Keratinocyte (primary cell): ENCODE data around the gene ITIH1.

Experiments
- EZH2 ChIP-seq: IDR thresholded peaks from one replicate; pipeline ENCODE4 v1.6.1; 2012; ENCODE audit warnings: inconsistent platforms, mild to moderate bottlenecking, low read length, moderate library complexity
- TF ChIP-seq, protein P1 (sequence below), 3 experiments: IDR thresholded peaks in 1 of 3; conservative IDR thresholded peaks in 1 of 3; optimal IDR thresholded peaks in 1 of 3; 2 replicates in 2 of 3; 3 replicates in 1 of 3; pipeline versions ENCODE3 to v1.5.1; 2011; ENCODE audit warnings: low read length in 3 of 3, mild to moderate bottlenecking in 3 of 3, moderate library complexity in 2 of 3, control low read depth in 1 of 3, inconsistent platforms in 1 of 3; ENCODE audit not compliant: insufficient read depth in 2 of 3; ENCODE audit errors: extremely low read depth in 1 of 3

DNA sequence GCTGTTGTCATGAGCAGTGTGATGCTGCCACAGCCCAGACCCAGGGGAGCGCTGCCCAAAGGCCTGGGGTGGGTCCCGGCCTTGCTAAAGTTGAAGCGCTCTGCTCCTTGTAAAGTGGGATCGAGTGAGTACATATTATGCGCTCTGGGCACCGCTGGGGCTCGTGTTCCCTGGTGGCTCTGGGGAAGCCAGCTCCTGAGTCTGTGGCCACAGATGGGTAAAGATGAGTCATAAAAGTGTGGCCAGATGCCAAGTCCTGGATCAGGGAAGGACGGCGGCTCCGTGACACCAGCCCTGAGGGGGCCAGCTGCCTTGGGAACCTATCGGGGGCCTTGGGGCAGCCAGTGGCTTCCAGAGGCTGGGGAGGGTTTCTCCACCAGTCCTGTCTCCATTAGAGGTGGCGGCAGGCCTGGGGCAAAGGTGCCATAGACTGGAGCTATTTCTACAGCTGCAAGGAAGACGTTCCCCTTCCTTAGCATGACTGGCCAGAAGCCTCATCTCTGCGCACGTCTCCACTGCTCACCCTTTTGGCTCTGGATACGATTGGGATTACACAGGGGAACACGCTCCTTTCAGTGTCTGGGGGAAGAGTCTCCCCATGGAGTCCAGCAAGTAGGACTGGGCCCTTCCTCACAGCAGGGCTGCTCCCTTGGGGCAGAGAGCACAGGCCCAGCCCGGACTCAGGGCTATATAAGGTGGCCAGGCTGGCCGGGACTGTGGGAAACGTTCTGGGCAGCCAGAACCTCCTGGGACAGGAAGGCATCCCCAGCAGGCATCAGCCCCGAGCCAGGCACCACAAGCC lies 54.3 kb downstream of the ITIH1 start:
- TF ChIP-seq, protein P1, sequence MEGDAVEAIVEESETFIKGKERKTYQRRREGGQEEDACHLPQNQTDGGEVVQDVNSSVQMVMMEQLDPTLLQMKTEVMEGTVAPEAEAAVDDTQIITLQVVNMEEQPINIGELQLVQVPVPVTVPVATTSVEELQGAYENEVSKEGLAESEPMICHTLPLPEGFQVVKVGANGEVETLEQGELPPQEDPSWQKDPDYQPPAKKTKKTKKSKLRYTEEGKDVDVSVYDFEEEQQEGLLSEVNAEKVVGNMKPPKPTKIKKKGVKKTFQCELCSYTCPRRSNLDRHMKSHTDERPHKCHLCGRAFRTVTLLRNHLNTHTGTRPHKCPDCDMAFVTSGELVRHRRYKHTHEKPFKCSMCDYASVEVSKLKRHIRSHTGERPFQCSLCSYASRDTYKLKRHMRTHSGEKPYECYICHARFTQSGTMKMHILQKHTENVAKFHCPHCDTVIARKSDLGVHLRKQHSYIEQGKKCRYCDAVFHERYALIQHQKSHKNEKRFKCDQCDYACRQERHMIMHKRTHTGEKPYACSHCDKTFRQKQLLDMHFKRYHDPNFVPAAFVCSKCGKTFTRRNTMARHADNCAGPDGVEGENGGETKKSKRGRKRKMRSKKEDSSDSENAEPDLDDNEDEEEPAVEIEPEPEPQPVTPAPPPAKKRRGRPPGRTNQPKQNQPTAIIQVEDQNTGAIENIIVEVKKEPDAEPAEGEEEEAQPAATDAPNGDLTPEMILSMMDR (optimal IDR thresholded peaks at IDR 0.05 in 1 of 3, IDR thresholded peaks at IDR 0.05 in 1 of 3, conservative IDR thresholded peaks at IDR 0.05 in 1 of 3; ENCODE audit: extremely low read depth in 1 of 3, insufficient read depth in 2 of 3, low read length in 3 of 3): no peak
- TF ChIP-seq EZH2: no peak
